Measurements from ENCODE around the gene BAG2.

The BAG2 gene

GRCh38 chr6:57172136-57173055 is at the start of gene BAG2:
Gene BAG2 (plus strand): TSS chr6:57172326. CDS start chr6:57172698, 372 bp downstream.
- DNase-seq, result peak; percentile 83

- no peak for DNase-seq
These were observed 49.0 kb upstream of the BAG2 start for GRCh38 chr6:57123111-57123510.

- no peak for DNase-seq
These were observed 44.4 kb upstream of the BAG2 start for GRCh38 chr6:57127763-57128162.

- DNase-seq, result no peak
These were observed 41.4 kb upstream of the BAG2 start for GRCh38 chr6:57130661-57131177.

GRCh38 chr6:57134954-57135353 is 37.2 kb upstream of the BAG2 start:
- DNase-seq, result no peak

GRCh38 chr6:57135885-57136284 is 36.2 kb upstream of the BAG2 start:
- no peak for DNase-seq

- DNase-seq, result no peak
These were observed 34.8 kb upstream of the BAG2 start for GRCh38 chr6:57137350-57137749.

GRCh38 chr6:57138026-57138425 is 34.1 kb upstream of the BAG2 start:
- DNase-seq, result no peak

- DNase-seq, result no peak
These were observed 30.5 kb upstream of the BAG2 start for GRCh38 chr6:57141451-57142177.

- DNase-seq, result no peak
These were observed 30.0 kb upstream of the BAG2 start for GRCh38 chr6:57142178-57142525.

GRCh38 chr6:57143690-57144089 is 28.4 kb upstream of the BAG2 start:
- DNase-seq, result no peak

GRCh38 chr6:57147401-57147800 is 24.7 kb upstream of the BAG2 start:
- DNase-seq, result peak; percentile 18

GRCh38 chr6:57147955-57148858 is 23.9 kb upstream of the BAG2 start:
- DNase-seq, result no peak

- no peak for DNase-seq
These were observed 13.5 kb upstream of the BAG2 start for GRCh38 chr6:57158658-57159057.

GRCh38 chr6:57159127-57159526 is 13.0 kb upstream of the BAG2 start:
- DNase-seq, result no peak

- no peak for DNase-seq
These were observed 10.1 kb upstream of the BAG2 start for GRCh38 chr6:57162028-57162427.

- DNase-seq, result no peak
These were observed 9.6 kb upstream of the BAG2 start for GRCh38 chr6:57162516-57162915.

GRCh38 chr6:57163956-57164355 is 8.2 kb upstream of the BAG2 start:
- no peak for DNase-seq

GRCh38 chr6:57165080-57165479 is 7.0 kb upstream of the BAG2 start:
- no peak for DNase-seq

- DNase-seq, result peak; percentile 44
These were observed 1.1 kb downstream of the BAG2 start for GRCh38 chr6:57173056-57173885.

GRCh38 chr6:57173886-57174510 is 1.9 kb downstream of the BAG2 start:
- peak; percentile 53 for DNase-seq

All from kidney glomerular epithelial cell (primary cell).